NT2/D1 (cell line): ENCODE measurements around the gene ARHGAP10.

Experiments
- SUZ12 ChIP-seq: IDR thresholded peaks from 2 replicates; pipeline ENCODE4 v1.6.1; 2011; ENCODE audit not compliant: insufficient read length, insufficient read depth; ENCODE audit errors: extremely low read depth
- ZNF274 ChIP-seq: IDR thresholded peaks from 2 replicates; pipeline ENCODE4 v1.6.1; 2011; ENCODE audit warnings: mild to moderate bottlenecking, low read depth, low read length

- no peak for TF ChIP-seq ZNF274
- TF ChIP-seq SUZ12, result no peak
Observed at GRCh38 chr4:148054275-148054674, 322.4 kb downstream of the ARHGAP10 start.
